Mesothelial cell of epicardium (in vitro differentiated cells): ENCODE measurements around the gene CLN5. TPM values are rescaled to one million over a fixed set of nuclear protein-coding genes. Genes with fewer than 3 reads are reported as not detected.

Experiments used
- DNase-seq, 2 experiments: peaks; one replicate each; pipeline ENCODE4 v3.0.0; 2021; ENCODE audit warnings: low spot score in 2 of 2; ENCODE audit not compliant: unreplicated experiment in 2 of 2
- H3K27ac Mint-ChIP-seq: 2 replicates; pipeline ENCODE4 v1.8.0; 2021; ENCODE audit warnings: mixed read lengths
- H3K27me3 Mint-ChIP-seq: 2 replicates; pipeline ENCODE4 v1.8.0; 2021; ENCODE audit warnings: low read depth, mixed read lengths
- H3K36me3 Mint-ChIP-seq: 2 replicates; pipeline ENCODE4 v1.8.0; 2021; ENCODE audit warnings: mixed read lengths
- H3K4me1 Mint-ChIP-seq: 2 replicates; pipeline ENCODE4 v1.8.0; 2021; ENCODE audit warnings: mixed read lengths
- H3K4me3 Mint-ChIP-seq: 2 replicates; pipeline ENCODE4 v1.8.0; 2021; ENCODE audit warnings: mild to moderate bottlenecking, moderate library complexity, mixed read lengths
- H3K9me3 Mint-ChIP-seq: 2 replicates; pipeline ENCODE4 v1.8.0; 2021; ENCODE audit warnings: mixed read lengths
- total RNA-seq: library from RNA; stranded (reverse); gene quantifications from 3 replicates; pipeline ENCODE4 v1.2.1, GENCODE V29; 2021
- TF ChIP-seq, protein P1 (sequence below): fragments of 200-600 bp; sonication (generic); IDR thresholded peaks from one replicate; pipeline ENCODE4 v1.5.0; 2021; ENCODE audit warnings: antibody characterized with exemption; ENCODE audit not compliant: unreplicated experiment

Gene CLN5
- total RNA-seq, 1 donor from 2014 or later = 26.6 TPM

DNA sequence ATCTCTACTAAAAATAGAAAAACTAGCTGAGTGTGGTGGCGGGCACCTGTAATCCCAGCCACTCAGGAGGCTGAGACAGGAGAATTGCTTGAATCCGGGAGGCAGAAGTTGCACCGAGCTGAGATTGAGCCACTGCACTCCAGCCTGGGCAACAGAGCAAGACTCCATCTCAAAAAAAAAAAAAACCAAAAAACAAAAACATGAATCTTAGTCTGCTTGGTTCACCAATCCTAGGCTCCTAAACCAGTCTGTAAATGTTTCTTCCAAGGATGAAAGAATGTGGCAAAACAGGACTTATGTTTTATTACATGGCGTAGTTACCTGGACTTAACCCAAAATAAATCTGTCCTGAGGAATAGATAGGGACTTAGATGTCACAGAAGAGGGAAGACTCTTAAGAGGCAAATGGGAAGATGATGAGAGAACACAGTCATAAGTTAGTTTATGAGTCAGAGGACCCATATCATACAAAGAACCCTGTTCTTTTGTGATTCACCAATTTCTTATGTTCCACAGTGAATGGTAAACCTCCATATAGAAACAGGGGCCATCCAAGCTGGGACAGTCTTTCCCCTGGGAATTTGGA is 41.9 kb downstream of the CLN5 start:
- no peak for DNase-seq
- Mint-ChIP-seq H3K27ac (no peak overlapping the region), H3K4me3 (no peak overlapping the region), H3K4me1 (peaks cover 10% of the 10 kb centered on the region), H3K36me3 (peaks cover 6% of the 10 kb centered on the region), H3K27me3 (no peaks in the 10 kb centered on the region), H3K9me3 (peaks cover 16% of the 10 kb centered on the region)
- TF ChIP-seq, protein P1, sequence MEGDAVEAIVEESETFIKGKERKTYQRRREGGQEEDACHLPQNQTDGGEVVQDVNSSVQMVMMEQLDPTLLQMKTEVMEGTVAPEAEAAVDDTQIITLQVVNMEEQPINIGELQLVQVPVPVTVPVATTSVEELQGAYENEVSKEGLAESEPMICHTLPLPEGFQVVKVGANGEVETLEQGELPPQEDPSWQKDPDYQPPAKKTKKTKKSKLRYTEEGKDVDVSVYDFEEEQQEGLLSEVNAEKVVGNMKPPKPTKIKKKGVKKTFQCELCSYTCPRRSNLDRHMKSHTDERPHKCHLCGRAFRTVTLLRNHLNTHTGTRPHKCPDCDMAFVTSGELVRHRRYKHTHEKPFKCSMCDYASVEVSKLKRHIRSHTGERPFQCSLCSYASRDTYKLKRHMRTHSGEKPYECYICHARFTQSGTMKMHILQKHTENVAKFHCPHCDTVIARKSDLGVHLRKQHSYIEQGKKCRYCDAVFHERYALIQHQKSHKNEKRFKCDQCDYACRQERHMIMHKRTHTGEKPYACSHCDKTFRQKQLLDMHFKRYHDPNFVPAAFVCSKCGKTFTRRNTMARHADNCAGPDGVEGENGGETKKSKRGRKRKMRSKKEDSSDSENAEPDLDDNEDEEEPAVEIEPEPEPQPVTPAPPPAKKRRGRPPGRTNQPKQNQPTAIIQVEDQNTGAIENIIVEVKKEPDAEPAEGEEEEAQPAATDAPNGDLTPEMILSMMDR = no peak

DNA sequence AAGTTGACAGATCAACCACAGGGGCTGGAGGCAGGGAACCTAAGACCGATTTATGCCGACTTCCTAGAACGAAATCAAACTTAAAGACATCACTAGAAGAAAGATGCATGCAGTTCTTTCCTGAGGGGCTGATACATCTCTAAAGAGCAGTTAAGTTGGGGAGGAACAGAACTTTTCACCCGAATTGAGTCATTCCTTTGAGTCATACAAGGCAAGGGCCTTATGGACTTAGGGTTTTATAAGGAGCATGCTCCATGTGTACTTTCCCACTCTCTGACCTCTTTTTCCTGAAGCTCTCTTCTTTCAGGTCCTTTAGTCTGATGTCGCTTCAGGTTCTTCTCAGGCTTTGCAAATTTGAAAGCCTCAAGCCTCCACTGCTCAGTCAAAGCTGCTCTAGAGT is 43.0 kb downstream of the CLN5 start:
- Mint-ChIP-seq H3K4me1 (peaks cover under 1% of the 10 kb centered on the region), H3K27ac (no peak overlapping the region), H3K9me3 (peaks cover 13% of the 10 kb centered on the region), H3K4me3 (no peak overlapping the region), H3K27me3 (no peaks in the 10 kb centered on the region), H3K36me3 (peaks cover 3% of the 10 kb centered on the region)
- TF ChIP-seq, protein P1 = no peak
- no peak for DNase-seq

DNA sequence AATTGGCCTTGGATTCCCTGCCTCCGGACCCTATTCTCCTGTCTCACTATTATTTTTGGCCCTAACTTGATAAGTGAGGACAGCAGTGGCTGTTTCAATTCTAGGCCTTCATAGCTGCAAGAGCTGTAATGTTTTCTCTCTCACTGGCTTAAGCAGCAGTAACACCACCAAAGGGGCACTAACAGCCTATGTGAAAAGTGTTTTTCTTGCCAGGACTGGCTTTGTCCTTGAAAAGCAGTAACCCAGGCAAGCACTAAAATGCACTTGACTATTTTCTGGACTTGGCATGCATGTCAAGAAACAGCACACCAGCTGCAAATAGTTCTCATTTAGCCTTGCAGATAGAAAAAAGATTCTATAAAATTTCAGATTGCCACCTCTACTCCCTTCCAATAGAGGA is 44.4 kb downstream of the CLN5 start:
- TF ChIP-seq, protein P1 = no peak
- no peak overlapping the region for H3K4me3 Mint-ChIP-seq
- H3K9me3 Mint-ChIP-seq = peaks cover 12% of the 10 kb centered on the region
- no peak for DNase-seq
- H3K27me3 Mint-ChIP-seq = no peaks in the 10 kb centered on the region
- H3K27ac Mint-ChIP-seq = no peak overlapping the region
- H3K4me1 Mint-ChIP-seq = peaks cover 5% of the 10 kb centered on the region
- peaks cover 2% of the 10 kb centered on the region for H3K36me3 Mint-ChIP-seq

DNA sequence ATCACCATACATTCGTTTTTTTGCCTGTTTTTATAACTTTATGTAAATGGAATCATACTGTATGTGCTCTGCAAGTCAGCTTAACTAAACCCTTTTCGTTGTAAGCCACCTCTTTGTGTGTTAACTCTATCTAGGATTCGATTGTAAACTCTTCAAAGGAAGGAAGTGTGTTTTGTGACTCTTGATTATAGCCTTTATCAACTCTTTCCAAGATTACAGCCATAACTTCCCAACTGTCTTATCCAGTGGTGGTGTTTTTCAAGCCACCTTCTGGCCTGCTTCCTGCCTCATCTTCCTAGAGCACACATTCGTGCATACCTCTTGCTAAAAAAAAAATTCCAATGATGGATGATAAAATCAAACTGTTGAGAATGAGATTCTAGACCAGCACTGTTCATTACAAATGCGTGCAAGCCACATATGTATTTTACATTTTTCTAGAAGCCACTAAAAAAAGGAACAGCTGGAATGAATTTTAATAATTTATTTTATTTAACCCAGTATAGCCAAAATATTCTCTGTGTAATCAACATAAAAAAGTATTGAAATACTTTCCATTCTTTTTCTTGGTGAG is 47.1 kb downstream of the CLN5 start:
- TF ChIP-seq, protein P1 = no peak
- Mint-ChIP-seq H3K36me3 (no peaks in the 10 kb centered on the region), H3K27me3 (no peaks in the 10 kb centered on the region), H3K4me1 (peaks cover 15% of the 10 kb centered on the region), H3K27ac (no peak overlapping the region), H3K9me3 (peaks cover 1% of the 10 kb centered on the region), H3K4me3 (no peak overlapping the region)
- no peak for DNase-seq

DNA sequence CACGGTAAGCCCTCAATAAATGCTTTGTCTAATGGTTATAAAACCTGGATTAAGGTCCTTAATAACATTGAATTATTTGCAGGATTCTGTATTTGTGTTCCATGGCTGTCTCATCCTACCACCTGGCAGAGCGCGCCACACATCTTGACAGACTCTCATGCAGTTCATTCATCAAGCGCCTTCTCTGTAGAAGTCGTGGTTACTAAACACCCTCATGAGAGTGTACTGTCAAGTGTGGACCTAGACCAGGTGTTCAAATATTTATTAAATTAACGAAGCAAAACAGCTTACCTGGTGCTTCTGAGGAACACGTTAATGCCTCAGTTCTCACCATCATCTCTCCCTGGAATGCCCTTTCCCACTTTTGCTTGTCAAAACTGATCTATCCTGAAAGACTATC is 48.2 kb downstream of the CLN5 start:
- TF ChIP-seq, protein P1 = no peak
- H3K36me3 Mint-ChIP-seq = peaks cover under 1% of the 10 kb centered on the region
- no peaks in the 10 kb centered on the region for H3K27me3 Mint-ChIP-seq
- no peak overlapping the region for H3K4me3 Mint-ChIP-seq
- H3K9me3 Mint-ChIP-seq = no peaks in the 10 kb centered on the region
- DNase-seq = no peak
- no peak overlapping the region for H3K27ac Mint-ChIP-seq
- peaks cover 15% of the 10 kb centered on the region for H3K4me1 Mint-ChIP-seq
